Epidermal melanocyte (primary cell): ENCODE data around the gene DPP9.
"Not testable (repeated sequence)": the region's sequence is repeated elsewhere in the genome, so short reads cannot be mapped to it uniquely, and the experiment has no call there.

Experiments
- DNase-seq: peaks from one replicate; pipeline ENCODE4 v3.0.0; 2011; ENCODE audit warnings: low spot score; ENCODE audit not compliant: insufficient read length

The DPP9 gene

DNA sequence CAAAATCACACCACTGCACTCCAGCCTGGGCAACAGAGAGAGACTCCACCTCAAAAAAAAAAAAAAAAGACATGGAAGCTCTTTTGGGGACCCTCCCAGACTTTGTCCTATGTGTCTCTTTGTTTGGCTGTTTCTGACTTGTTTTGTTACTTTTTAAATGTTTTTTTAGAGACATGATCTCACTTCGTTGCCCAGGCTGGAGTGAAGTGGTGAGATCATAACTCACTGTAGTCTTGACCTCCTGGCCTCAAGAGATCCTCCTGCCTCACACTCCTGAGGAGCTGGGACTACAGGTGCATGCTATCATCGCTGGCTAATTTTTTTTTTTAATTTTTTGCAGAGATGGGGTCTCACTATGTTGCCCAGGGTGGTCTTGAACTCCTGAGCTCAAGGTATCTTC lies 16.4 kb upstream of the DPP9 start:
- DNase-seq, result no peak

GRCh38 chr19:4738734-4739133 lies 15.1 kb upstream of the DPP9 start:
- no peak for DNase-seq

DNA sequence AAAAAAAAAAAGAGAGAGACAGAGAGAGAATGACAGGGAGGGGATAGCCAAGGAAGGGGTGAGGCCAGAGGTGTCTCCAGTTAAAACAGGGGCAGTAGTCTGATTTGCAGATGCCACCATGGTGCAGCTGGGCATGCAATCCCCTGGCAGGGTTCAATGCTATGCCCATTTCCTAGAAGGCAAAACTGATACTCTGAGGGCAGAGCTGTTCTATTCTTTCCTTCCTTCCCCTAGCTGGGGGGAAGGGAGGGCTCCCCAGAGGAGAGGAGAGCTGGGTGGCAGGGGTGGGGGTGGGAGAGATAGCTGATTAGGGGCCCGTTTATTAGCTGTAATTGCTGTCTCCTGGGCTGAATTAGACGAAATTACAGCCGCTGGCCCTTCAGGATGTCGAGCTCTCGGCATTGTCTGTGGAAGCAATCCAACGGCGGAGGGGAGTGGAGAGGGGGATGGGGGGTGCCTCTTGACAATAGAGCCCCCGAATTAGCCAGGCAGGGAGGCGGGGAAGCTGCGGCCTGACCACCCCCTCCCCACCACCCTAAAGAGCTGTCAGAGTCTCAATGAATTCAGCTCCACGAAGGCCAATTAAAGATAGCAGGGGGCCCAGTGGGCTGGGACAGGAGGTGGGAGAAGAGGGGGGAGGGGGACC lies 14.4 kb upstream of the DPP9 start:
- no peak for DNase-seq

DNA sequence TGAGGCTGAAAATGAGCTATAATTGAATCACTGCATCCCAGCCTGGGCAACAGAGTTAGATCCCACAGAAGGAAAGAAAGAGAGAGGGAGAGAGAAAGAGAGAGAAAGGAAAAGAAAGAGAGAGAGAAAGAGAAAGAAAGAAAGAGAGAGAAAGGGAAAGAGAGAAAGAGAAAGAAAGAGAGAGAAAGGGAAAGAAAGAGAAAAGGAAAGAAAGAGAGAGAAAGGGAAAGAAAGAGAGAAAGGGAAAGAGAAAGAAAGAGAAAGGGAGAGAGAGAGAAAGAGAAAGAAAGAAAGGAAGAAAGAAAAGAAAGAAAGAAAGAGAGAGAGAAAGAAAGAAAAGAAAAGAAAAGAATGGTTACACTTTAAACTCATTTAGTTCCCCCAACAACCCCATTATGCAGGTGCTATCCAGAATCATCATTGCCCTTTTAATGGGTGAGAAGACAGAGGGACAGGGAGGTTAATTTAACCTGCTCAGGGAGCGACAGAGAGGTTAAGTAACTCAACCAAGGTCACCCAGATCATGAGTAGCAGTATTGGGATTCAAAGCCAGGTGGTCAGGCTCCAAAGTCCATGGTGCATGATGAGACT lies 10.2 kb upstream of the DPP9 start:
- no peak for DNase-seq

GRCh38 chr19:4732680-4733114 lies 9.1 kb upstream of the DPP9 start:
- DNase-seq, result peak; percentile 48

DNA sequence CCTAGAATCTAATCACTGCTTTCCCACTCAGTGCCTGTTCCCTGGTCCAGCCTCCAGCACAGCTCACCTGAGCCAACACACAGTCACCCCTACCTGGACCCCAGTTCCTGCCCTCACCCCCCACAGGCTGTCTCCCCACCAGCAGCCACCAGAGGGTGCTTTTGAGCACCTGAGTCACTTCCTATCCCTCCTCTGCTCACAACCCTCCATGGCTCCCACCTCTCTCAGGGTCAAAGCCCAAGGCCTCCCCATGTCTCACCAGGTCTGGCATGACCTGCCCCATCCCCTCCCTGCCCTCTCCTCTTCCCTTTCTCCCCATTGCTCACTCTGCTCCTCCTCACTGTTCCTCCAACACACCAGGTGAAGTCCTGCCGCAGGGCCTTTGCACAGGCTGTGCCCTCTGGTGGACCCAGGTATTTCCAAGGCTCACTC lies 7.1 kb upstream of the DPP9 start:
- no peak for DNase-seq

GRCh38 chr19:4728871-4729270 lies 5.2 kb upstream of the DPP9 start:
- no peak for DNase-seq

- no peak for DNase-seq
Observed at GRCh38 chr19:4722671-4723594, 709 bp downstream of the DPP9 start.

GRCh38 chr19:4721196-4721595 lies 2.4 kb downstream of the DPP9 start:
- peak; percentile 79 for DNase-seq

GRCh38 chr19:4720037-4720700 lies 3.5 kb downstream of the DPP9 start:
- no peak for DNase-seq

- DNase-seq, result no peak
Observed at GRCh38 chr19:4719499-4719866, 4.2 kb downstream of the DPP9 start.

DNA sequence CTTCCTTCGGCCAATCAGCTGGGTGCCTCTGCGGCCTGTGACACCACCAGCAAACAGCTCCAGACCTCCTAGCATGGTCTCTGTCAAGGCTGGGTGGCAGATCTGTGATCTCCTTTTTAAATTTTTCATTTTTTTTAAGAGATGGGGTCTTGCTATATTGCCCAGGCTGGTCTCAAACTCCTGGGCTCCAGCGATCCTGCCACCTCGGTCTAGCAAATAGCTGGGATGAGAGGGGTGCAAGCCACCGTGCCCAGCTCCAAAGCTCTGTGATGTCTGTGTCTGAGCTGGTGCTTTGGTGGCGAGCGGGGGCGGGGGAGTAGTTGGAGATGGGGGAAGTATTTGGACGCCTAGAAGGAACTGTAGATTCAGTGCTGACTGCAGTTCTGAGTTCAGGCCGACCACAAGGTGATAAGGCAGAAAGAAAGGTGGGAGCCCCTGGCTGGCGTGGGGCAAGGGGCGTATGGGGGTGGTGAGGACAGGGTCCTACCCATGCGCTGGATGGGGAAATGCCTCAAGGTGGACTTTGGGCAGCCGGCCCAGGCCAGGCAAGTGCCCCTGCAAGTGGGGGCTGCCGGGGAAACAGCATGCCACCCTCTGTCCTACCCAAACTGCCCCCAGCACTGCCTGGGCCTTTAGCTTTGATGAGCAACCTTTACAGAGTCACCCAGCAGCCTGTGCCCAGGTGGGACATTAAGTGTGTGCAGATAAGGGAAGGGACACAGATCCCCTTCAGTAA lies 5.5 kb downstream of the DPP9 start:
- DNase-seq, result no peak

GRCh38 chr19:4717191-4717965 lies 6.3 kb downstream of the DPP9 start:
- DNase-seq, result no peak

- no peak for DNase-seq
Observed at GRCh38 chr19:4715529-4716221, 8.0 kb downstream of the DPP9 start.

DNA sequence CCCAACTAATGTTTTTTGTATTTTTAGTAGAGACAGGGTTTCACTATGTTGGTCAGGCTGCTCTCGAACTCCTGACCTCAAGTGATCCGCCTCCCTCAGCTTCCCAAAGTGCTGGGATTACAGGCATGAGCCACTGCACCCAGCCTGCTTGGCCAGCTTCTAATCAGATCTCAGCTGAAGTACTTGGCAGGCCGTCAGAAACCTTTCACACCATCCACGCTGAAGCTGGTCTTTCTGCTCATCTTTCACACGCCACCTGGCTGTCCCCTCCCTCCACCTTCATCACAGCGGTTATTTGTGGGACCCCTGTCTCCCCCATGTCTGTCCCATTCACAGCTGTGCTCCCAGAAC lies 8.5 kb downstream of the DPP9 start:
- DNase-seq, result not testable (repeated sequence)

DNA sequence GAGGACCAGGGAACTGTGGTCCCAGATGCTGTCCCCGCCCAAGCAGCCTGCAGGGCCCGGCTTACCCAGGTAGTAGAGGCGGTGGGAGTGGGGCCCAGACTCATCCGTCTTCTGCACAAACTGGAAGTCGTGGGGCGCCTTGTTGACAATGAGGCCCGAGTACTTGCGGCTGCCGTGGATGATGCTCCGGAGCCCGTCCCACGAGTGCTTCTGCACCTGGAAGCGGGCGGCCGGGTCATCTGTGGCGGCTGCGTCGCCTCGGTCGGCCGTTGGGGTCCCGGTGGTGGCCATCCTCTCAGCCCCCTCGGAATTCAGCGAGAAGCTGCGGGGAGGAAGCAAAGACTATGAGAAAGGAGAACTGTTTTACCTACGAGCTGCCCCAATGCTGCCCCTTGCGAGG lies 9.6 kb downstream of the DPP9 start:
- no peak for DNase-seq

- DNase-seq, result no peak
Observed at GRCh38 chr19:4713384-4713951, 10.2 kb downstream of the DPP9 start.

GRCh38 chr19:4712771-4713170 lies 10.9 kb downstream of the DPP9 start:
- DNase-seq, result no peak

DNA sequence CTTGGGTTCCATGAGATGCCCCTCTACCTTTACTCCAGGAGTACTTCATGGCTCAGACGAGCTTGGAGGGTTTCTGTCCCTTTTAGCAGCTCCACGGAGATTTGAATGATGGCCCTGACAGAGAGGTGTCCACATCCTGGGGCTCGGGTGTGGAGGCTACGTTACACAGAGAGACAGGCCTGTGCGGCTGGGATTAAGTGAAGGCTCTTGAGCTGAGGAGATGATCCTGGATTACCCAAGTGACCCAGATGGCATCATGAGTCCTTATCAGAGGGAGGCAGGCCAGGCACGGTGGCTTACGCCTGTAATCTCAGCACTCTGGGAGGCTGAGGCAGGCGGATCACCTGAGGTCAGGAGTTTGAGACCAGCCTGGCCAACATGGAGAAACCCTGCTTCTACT lies 12.4 kb downstream of the DPP9 start:
- DNase-seq, result no peak

- DNase-seq, result no peak
Observed at GRCh38 chr19:4710281-4710600, 13.4 kb downstream of the DPP9 start.
